Nephron progenitor cell (in vitro differentiated cells): ENCODE data around the gene EMC9.

Experiments
- DNase-seq: peaks from one replicate; pipeline ENCODE4 v3.0.0; 2021
- H3K27ac Mint-ChIP-seq: 2 replicates; pipeline ENCODE4 v1.8.0; 2021; ENCODE audit warnings: mild to moderate bottlenecking, moderate library complexity, mixed read lengths
- H3K27me3 Mint-ChIP-seq: 2 replicates; pipeline ENCODE4 v1.8.0; 2021; ENCODE audit warnings: mild to moderate bottlenecking, low read depth, mixed read lengths; ENCODE audit not compliant: poor library complexity
- H3K36me3 Mint-ChIP-seq: 2 replicates; pipeline ENCODE4 v1.8.0; 2021; ENCODE audit warnings: low read depth, mixed read lengths
- H3K4me1 Mint-ChIP-seq: 2 replicates; pipeline ENCODE4 v1.8.0; 2021; ENCODE audit warnings: mixed read lengths
- H3K4me3 Mint-ChIP-seq: 2 replicates; pipeline ENCODE4 v1.8.0; 2021; ENCODE audit warnings: mild to moderate bottlenecking, moderate library complexity, mixed read lengths
- H3K9me3 Mint-ChIP-seq: 2 replicates; pipeline ENCODE4 v1.8.0; 2021; ENCODE audit warnings: mild to moderate bottlenecking, moderate library complexity, mixed read lengths
- CTCF ChIP-seq: fragments of 200-600 bp; sonication (generic); IDR thresholded peaks from 2 replicates; pipeline ENCODE4 v1.5.0; 2021; ENCODE audit warnings: antibody characterized with exemption

The EMC9 gene

GRCh38 chr14:24187539-24187915 is 46.1 kb upstream of the EMC9 start:
- DNase-seq = no peak
- Mint-ChIP-seq H3K27ac (peak overlapping the region; percentile 94), H3K9me3 (no peaks in the 10 kb centered on the region), H3K4me3 (peak overlapping the region; percentile 89), H3K36me3 (peaks cover 31% of the 10 kb centered on the region), H3K27me3 (peaks cover 10% of the 10 kb centered on the region), H3K4me1 (peaks cover 40% of the 10 kb centered on the region)
- TF ChIP-seq CTCF = no peak

- H3K9me3 Mint-ChIP-seq = no peaks in the 10 kb centered on the region
- peak overlapping the region; percentile 89 for H3K4me3 Mint-ChIP-seq
- peaks cover 10% of the 10 kb centered on the region for H3K27me3 Mint-ChIP-seq
- peaks cover 36% of the 10 kb centered on the region for H3K4me1 Mint-ChIP-seq
- H3K36me3 Mint-ChIP-seq = peaks cover 25% of the 10 kb centered on the region
- TF ChIP-seq CTCF = no peak
- H3K27ac Mint-ChIP-seq = peak overlapping the region; percentile 76
- no peak for DNase-seq
Observed at GRCh38 chr14:24186831-24187538, 45.6 kb upstream of the EMC9 start.

- peaks cover 10% of the 10 kb centered on the region for H3K27me3 Mint-ChIP-seq
- no peak overlapping the region for H3K27ac Mint-ChIP-seq
- H3K36me3 Mint-ChIP-seq = peaks cover 14% of the 10 kb centered on the region
- H3K4me3 Mint-ChIP-seq = no peak overlapping the region
- peaks cover 32% of the 10 kb centered on the region for H3K4me1 Mint-ChIP-seq
- no peak for TF ChIP-seq CTCF
- no peak for DNase-seq
- H3K9me3 Mint-ChIP-seq = no peaks in the 10 kb centered on the region
Observed at GRCh38 chr14:24185741-24186140, 44.4 kb upstream of the EMC9 start.

- TF ChIP-seq CTCF = no peak
- peaks cover 8% of the 10 kb centered on the region for H3K27me3 Mint-ChIP-seq
- DNase-seq = no peak
- no peak overlapping the region for H3K4me3 Mint-ChIP-seq
- peaks cover 12% of the 10 kb centered on the region for H3K36me3 Mint-ChIP-seq
- H3K4me1 Mint-ChIP-seq = peaks cover 28% of the 10 kb centered on the region
- no peaks in the 10 kb centered on the region for H3K9me3 Mint-ChIP-seq
- no peak overlapping the region for H3K27ac Mint-ChIP-seq
Observed at GRCh38 chr14:24185026-24185425, 43.6 kb upstream of the EMC9 start.

GRCh38 chr14:24184104-24184970 is 42.9 kb upstream of the EMC9 start:
- peaks cover 6% of the 10 kb centered on the region for H3K27me3 Mint-ChIP-seq
- peaks cover 23% of the 10 kb centered on the region for H3K4me1 Mint-ChIP-seq
- TF ChIP-seq CTCF = no peak
- no peak overlapping the region for H3K4me3 Mint-ChIP-seq
- H3K36me3 Mint-ChIP-seq = peaks cover 13% of the 10 kb centered on the region
- DNase-seq = no peak
- no peak overlapping the region for H3K27ac Mint-ChIP-seq
- H3K9me3 Mint-ChIP-seq = no peaks in the 10 kb centered on the region
